Esophagus squamous epithelium (tissue), 5 donors: ENCODE measurements around the gene SURF2. TPM values are rescaled to one million over a fixed set of nuclear protein-coding genes. Genes with fewer than 3 reads are reported as not detected.
A peak's percentile ranks its signal among the peaks of the same experiment; 100 is the strongest.
"Not testable (repeated sequence)": the region's sequence is repeated elsewhere in the genome, so short reads cannot be mapped to it uniquely, and the experiment has no call there.

Experiments used
- DNase-seq: peaks from one replicate; lab custom pipeline; 2025; lab: John Stamatoyannopoulos, UW
- H3K27ac ChIP-seq, 4 donors: fragments of 200-600 bp; sonication (generic); one replicate each; pipeline ENCODE4 v1.5.1; 2016 to 2019; ENCODE audit warnings: mild to moderate bottlenecking in 1 of 4
- H3K27me3 ChIP-seq, 4 donors: fragments of 200-600 bp; sonication (generic); 1 replicate in 3 of 4; 2 replicates in 1 of 4; pipeline versions ENCODE4 v1.5.1 to v1.6.0; 2017 to 2021; ENCODE audit warnings: antibody characterized with exemption in 1 of 4
- H3K36me3 ChIP-seq, 3 donors: fragments of 200-600 bp; sonication (generic); one replicate each; pipeline ENCODE4 v1.5.1; 2016 to 2019
- H3K4me1 ChIP-seq, 3 donors: fragments of 200-600 bp; sonication (generic); one replicate each; pipeline ENCODE4 v1.5.1; 2017 to 2019
- H3K4me3 ChIP-seq, 4 donors: fragments of 200-600 bp; sonication (generic); 1 replicate in 3 of 4; 2 replicates in 1 of 4; pipeline ENCODE4 v1.5.1; 2016 to 2019; ENCODE audit warnings: mild to moderate bottlenecking in 2 of 4, moderate library complexity in 1 of 4
- H3K9me3 ChIP-seq, 3 donors: fragments of 200-600 bp; sonication (generic); one replicate each; pipeline ENCODE4 v1.5.1; 2016 to 2019
- CTCF ChIP-seq, 6 experiments: fragments of 450-650 bp in 4 of 6; fragments of 200-600 bp in 2 of 6; sonication (generic) in 2 of 6; IDR thresholded peaks; one replicate each; pipeline ENCODE4 v1.5.1; 2016 to 2019; ENCODE audit warnings: antibody characterized with exemption in 6 of 6, mild to moderate bottlenecking in 4 of 6, moderate library complexity in 4 of 6
- POLR2A ChIP-seq, 4 donors: fragments of 450-650 bp; IDR thresholded peaks; one replicate each; pipeline ENCODE4 v1.6.1; 2017; ENCODE audit warnings: antibody characterized with exemption in 4 of 4, mild to moderate bottlenecking in 4 of 4, moderate library complexity in 3 of 4
- WGBS, 2 donors: methylation state at CpG; one replicate each; pipeline ENCODE4 v1.1.5; 2018; 5-methylcytosine and 5-hydroxymethylcytosine counted together
- intact Hi-C: fragments of 100-400 bp; cut with DNase I; formaldehyde crosslinking; loops from one replicate; pipeline ENCODE4 v1.15.0; 2022
- total RNA-seq, 4 donors: library from RNA; depleted of rRNA; stranded (reverse); fragments of >200 nt; gene quantifications; one replicate each; pipeline ENCODE4 v1.1.0, GENCODE V29; 2016
- donor health status: DM: yes; HTN: yes; CAD: no.

SURF2 gene
- total RNA-seq, 4 donors from 2014 or later, result 30.1 to 36.8 (median 33.6) TPM

GRCh38 chr9:133375116-133375723, 18.9 kb downstream of the SURF2 start:
- peak overlapping the region; percentile 92 to 99 (median 96) for H3K27ac ChIP-seq
- peaks cover 29 to 90% (median 48%) of the 10 kb centered on the region in 3 donors for H3K4me1 ChIP-seq
- intact Hi-C loops, result no loop called here
- H3K27me3 ChIP-seq, result no peaks in the 10 kb centered on the region
- peak overlapping the region; percentile 87 to 100 (median 94) for H3K4me3 ChIP-seq
- H3K36me3 ChIP-seq, result peaks cover 0 to 24% (median 0%) of the 10 kb centered on the region in 3 donors
- WGBS, 2 donors, result 0% methylated on average over 3 to 4 of the region's 39 CpGs
- TF ChIP-seq CTCF (IDR thresholded peaks at IDR 0.05), result no peak
- TF ChIP-seq POLR2A (IDR thresholded peaks at IDR 0.05), result no peak
- H3K9me3 ChIP-seq, result no peaks in the 10 kb centered on the region
- no peak for DNase-seq

- DNase-seq, result peak; percentile 75
- peak within 1 kb of the TSS; percentile 87 to 100 (median 94) for H3K4me3 ChIP-seq
- TF ChIP-seq POLR2A (IDR thresholded peaks at IDR 0.05) (peak in 3 of 4 donors; percentile 84 to 89 (median 87)), CTCF (IDR thresholded peaks at IDR 0.05) (peak in 3 of 6 experiments; percentile 22 to 44 (median 33))
- H3K36me3 ChIP-seq, result peaks cover 0 to 17% (median 0%) of the 10 kb centered on the region in 3 donors
- peak within 1 kb of the TSS; percentile 92 to 99 (median 96) for H3K27ac ChIP-seq
- H3K9me3 ChIP-seq, result no peaks in the 10 kb centered on the region
- H3K27me3 ChIP-seq, result no peaks in the 10 kb centered on the region
- intact Hi-C loops, result no loop called here
- H3K4me1 ChIP-seq, result peaks cover 25 to 82% (median 41%) of the 10 kb centered on the region in 3 donors
- 0% methylated on average over 7 of the region's 120 CpGs; no CpG with 5 or more reads in 1 of the 2 donors for WGBS, 2 donors
These were observed 19.6 kb downstream of the SURF2 start, which contains the start of the genes STKLD1 and SURF4 for GRCh38 chr9:133375724-133376654. Gene STKLD1, plus strand, starts transcription at chr9:133376366. Its CDS starts 108 bp downstream, at chr9:133376474. Gene SURF4, minus strand, starts transcription at chr9:133376060. Its CDS starts 91 bp downstream, at chr9:133375969.

GRCh38 chr9:133377280-133377679, 20.9 kb downstream of the SURF2 start:
- 78% methylated on average over 7 to 13 of the region's 14 CpGs for WGBS, 2 donors
- Histone ChIP-seq H3K27ac (peak overlapping the region in 1 of 4 donors; percentile 52), H3K4me1 (peaks cover 12 to 69% (median 29%) of the 10 kb centered on the region in 3 donors), H3K36me3 (peaks cover 0 to 13% (median 0%) of the 10 kb centered on the region in 3 donors)
- DNase-seq, intact Hi-C loops, H3K4me3 ChIP-seq, H3K27me3 ChIP-seq, H3K9me3 ChIP-seq: not testable (repeated sequence)

GRCh38 chr9:133377721-133378216, 21.4 kb downstream of the SURF2 start:
- 41 to 50% methylated on average over 6 of the region's 6 CpGs for WGBS, 2 donors
- Histone ChIP-seq H3K27me3 (no peaks in the 10 kb centered on the region), H3K36me3 (peaks cover 0 to 8% (median 0%) of the 10 kb centered on the region in 3 donors), H3K27ac (peak overlapping the region in 2 of 4 donors; percentile 36 to 52), H3K9me3 (no peaks in the 10 kb centered on the region), H3K4me1 (peaks cover 7 to 64% (median 24%) of the 10 kb centered on the region in 3 donors), H3K4me3 (no peak overlapping the region)
- intact Hi-C loops, result no loop called here
- no peak for TF ChIP-seq POLR2A (IDR thresholded peaks at IDR 0.05)
- no peak for DNase-seq

- TF ChIP-seq POLR2A (IDR thresholded peaks at IDR 0.05) (no peak), CTCF (IDR thresholded peaks at IDR 0.05) (no peak)
- peaks cover 0 to 1% (median 0%) of the 10 kb centered on the region in 3 donors for H3K36me3 ChIP-seq
- intact Hi-C loops, result no loop called here
- no peaks in the 10 kb centered on the region for H3K27me3 ChIP-seq
- 80% methylated on average over 1 of the region's 1 CpG; no CpG with 5 or more reads in 1 of the 2 donors for WGBS, 2 donors
- H3K4me3 ChIP-seq, result no peak overlapping the region
- no peaks in the 10 kb centered on the region for H3K9me3 ChIP-seq
- H3K4me1 ChIP-seq, result peaks cover 0 to 57% (median 17%) of the 10 kb centered on the region in 3 donors
- peak overlapping the region in 2 of 4 donors; percentile 36 to 52 for H3K27ac ChIP-seq
- no peak for DNase-seq
These were observed 22.1 kb downstream of the SURF2 start for GRCh38 chr9:133378408-133378962.
